DLD1 (cell line): Measurements from ENCODE around the gene TCIRG1.

Experiments used
- in situ Hi-C: cut with HindIII; loops from 2 replicates; pipeline ENCODE4 v1.10.0; 2017; ENCODE audit warnings: low sequenced_read_pairs

Gene TCIRG1

DNA sequence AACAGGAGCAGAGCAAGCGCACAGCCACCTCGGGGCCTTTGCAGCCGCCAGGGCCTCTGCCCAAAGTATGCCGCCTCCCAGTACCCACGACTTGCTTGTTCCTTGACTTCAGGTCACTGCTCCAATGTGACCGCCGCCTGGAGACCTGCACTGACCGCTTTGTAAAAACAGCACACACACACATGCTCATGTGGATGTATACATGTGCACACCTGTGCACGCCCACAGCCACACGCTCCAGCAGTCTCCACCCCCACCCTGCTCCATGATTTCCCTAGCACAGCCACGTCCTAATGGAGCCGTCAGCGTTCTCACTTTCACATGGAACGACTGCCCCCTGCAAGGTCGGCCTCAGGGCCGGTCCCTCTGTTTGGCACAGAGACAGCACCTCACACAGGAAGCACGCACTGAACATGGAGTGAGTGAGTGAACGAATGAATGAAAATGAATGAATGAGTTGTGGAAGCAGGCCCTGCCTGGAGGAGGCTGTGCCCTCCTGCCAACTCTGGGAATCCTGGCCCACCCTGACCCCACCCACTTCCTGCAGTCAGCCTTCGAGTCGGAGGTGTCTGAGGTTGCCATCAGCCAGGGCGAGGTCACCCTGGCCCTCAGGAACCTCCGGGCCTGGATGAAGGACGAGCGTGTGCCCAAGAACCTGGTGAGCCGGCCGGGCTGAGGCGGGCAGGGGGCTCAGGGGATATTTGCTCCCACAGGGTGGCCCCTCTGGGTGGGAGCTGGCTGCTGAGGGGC, 20.7 kb upstream of the TCIRG1 start:
- in situ Hi-C loops: no loop called here

DNA sequence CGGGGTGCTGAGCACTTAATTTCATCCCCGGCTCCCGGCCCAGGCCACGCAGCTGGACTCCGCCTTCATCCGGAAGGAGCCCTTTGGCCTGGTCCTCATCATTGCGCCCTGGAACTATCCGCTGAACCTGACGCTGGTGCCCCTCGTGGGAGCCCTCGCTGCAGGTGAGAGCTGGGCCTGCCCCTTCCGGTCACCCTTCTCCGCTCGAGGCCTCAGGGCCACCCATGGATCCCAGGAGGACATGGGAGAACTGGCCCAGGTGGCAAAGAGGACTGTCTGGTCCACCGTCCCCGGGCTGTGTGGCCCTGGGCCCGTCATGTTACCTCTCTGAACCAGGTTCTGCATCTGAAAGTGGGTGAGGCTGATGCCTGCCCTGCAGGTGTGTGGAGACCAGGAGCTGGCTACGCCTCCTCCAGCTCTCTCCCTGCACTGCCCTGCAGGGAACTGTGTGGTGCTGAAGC, 20.1 kb upstream of the TCIRG1 start:
- in situ Hi-C loops: no loop called here

DNA sequence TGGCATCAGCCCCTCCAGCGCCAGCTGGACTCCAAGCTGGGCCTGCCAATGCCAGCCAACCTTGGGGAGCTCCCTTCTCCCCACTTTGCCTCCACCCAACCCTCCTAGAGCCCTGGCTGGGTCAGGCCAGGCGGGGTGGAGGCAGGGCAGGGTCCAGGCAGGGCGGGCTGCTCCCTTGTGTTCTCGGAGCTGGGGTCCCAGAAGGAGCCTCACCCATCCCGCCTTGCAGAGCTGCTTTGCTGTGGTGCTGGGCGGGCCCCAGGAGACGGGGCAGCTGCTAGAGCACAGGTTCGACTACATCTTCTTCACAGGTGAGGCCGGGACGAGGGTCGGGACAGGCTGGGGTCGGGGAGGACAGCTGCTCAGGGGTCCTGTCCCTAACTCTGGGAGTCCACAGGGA, 19.3 kb upstream of the TCIRG1 start:
- in situ Hi-C loops: no loop called here

DNA sequence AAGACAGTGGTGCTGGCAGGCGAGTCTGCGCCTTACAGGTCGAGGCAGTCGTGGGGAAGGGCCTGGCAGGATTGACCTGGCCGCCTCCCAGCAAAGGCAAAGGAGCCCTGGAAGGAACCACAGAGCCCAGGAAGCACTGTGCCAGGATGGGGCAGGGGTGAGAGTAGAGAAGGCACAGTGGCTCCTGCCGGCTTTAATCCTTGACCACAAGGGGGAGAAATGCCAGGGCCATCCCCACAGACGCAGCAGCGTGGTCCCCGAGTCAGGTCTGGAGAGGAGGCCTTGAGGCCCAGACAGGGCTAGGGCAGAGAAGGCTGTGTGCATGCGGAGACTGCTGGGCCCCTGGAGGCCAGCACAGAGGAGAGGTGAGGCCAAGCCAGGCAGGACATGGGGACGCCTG, 18.2 kb upstream of the TCIRG1 start:
- in situ Hi-C loops: no loop called here

DNA sequence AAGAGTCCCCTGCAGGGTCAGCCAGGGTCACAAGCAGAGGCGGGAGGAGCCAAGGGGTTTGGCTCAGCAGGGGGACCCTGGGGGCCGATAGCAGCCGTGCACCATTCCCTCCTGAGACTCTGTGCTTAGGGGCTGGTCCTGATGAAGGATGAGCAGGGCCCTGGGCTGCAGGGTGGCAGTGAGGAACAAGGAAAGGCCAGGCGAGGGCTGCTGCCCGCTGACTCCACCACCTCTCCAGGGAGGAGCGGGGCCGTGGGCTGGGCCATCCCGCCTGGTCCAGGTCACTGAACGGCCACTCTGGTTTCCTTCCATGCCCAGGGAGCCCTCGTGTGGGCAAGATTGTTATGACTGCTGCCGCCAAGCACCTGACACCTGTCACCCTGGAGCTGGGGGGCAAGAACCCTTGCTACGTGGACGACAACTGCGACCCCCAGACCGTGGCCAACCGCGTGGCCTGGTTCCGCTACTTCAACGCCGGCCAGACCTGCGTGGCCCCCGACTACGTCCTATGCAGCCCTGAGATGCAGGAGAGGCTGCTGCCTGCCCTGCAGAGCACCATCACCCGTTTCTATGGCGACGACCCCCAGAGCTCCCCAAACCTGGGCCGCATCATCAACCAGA, 17.5 kb upstream of the TCIRG1 start:
- in situ Hi-C loops: no loop called here

DNA sequence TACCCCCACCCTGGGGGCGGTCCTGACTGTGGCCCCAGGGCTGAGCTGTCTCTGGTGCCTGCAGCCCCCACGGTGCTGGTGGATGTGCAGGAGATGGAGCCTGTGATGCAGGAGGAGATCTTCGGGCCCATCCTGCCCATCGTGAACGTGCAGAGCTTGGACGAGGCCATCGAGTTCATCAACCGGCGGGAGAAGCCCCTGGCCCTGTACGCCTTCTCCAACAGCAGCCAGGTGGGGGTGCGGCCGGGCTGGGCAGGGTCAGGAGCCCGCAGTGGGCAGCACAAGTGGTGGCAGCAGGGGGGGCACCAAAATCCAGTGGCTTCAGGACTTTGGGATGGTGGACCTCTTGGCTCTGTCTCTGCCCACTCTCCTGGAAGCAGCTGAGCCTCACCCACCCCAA, 16.3 kb upstream of the TCIRG1 start:
- in situ Hi-C loops: no loop called here

DNA sequence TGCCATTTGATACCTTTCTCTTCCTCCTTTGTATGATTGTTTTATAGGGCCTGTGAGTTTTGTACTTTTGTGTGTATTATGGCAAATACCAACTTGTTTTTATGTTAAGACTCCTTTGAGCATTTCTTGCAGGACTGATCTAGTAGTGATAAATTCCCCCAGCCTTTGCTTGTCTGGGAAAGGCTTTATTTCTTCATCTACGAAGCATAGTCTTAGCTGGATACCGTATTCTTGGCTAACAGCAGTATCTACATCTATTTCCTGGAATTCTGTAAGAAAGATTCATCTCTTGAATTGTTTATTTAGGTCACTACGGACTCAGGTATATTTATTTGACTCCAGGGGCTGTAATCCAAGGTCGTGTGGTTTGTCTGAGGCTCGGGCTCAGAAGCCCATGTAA, 14.3 kb upstream of the TCIRG1 start:
- in situ Hi-C loops: no loop called here

DNA sequence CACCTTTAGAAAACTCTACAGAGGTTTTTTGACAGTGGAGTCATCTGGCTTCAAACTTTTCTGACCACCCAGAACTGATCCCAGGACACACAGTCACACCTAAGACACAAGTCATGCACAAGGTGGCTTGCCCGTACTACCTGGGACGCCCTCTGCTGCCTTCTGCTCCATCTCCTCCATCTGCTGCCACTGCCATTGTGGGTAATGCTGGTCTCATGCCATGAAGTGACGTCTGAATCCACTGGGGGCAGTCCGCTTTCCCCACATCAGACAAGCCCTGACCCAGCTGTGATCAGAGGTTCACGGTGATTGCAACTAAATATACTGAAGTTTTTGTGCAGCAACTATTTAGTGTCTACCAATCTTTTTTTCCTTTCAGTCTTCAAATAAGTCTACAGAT, 13.8 kb upstream of the TCIRG1 start:
- in situ Hi-C loops: no loop called here

DNA sequence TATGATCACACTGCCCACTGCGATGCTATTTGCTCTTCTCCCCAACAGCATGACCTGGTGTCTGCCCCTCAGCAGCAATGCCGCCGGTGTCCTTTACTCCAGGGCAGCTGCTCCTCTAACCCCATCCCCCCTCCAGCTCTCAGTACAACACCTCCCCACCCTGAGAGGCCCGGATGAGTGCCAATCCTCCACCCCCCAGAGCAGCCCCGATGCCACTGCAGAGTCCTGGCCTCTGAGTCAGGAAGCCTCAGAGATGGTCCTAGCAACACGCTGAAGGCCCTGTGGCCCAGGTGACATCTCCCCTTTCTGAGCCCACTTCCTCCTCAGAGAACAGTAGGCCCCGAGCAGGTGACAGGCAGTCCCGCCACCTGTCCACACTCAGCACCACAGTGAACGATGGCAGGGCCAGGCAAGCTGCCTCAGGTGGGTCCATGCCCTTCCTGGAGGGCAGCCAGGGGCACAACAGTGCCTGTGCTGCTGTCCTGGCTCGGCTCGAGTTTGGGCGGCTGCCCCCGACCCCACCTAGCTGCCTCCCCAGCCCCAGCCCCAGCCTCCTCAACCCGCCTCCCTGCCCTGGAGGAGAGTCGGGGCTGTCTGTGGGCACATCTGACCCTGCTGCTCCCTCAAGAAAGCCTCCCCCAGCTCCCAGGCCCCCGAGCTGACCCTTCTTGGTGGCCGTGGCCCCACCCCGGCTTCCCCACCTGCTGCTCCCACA, 12.3 kb upstream of the TCIRG1 start:
- in situ Hi-C loops: no loop called here

DNA sequence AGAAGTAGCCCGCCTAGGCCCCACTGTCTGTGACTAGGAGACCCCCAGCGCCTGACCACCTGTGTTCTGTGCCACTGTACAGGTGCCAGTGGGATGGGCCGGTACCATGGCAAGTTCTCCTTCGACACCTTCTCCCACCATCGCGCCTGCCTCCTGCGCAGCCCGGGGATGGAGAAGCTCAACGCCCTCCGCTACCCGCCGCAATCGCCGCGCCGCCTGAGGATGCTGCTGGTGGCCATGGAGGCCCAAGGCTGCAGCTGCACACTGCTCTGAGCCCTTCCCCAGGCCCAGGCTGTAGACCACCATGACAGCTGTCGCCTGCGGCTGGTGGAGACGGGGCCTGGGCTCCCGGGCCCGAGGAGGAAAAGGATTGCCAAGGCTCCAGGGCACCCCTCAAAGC, 11.2 kb upstream of the TCIRG1 start:
- in situ Hi-C loops: no loop called here

DNA sequence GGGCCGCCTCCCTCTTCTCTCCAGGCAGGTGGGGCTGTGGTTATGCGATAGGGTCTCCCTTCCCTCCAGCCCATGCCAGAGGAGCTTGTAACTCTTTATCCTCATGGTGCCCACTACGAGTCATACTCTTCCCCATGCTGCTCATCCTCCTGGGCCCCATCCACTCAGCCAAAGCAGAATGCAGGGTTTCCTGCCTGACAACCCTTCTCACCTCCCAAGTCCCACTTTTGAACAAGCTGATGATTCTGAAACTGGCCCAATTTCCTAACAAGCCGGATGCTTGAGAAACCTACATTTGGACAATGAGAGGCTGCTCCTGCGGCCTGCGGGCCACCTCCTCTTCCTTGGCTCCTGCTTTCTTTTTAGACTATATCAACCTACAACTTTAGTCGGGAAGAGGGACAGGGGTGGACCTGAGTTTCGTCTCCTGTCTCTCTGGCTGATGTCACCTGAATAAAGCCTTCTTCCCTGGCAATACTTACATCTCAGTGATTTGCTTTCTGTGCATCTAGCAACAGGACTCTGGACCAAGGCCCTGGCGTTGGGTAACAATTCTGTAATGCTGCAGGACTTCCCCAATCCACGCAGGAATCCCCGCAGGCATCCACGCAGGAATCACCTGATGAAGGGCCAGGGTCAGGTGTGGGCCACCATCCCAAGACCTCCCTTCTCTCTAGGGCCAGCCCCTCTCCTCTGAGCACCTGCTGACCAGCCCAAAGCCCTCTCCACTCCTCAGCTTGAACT, 9.9 kb upstream of the TCIRG1 start:
- in situ Hi-C loops: no loop called here

DNA sequence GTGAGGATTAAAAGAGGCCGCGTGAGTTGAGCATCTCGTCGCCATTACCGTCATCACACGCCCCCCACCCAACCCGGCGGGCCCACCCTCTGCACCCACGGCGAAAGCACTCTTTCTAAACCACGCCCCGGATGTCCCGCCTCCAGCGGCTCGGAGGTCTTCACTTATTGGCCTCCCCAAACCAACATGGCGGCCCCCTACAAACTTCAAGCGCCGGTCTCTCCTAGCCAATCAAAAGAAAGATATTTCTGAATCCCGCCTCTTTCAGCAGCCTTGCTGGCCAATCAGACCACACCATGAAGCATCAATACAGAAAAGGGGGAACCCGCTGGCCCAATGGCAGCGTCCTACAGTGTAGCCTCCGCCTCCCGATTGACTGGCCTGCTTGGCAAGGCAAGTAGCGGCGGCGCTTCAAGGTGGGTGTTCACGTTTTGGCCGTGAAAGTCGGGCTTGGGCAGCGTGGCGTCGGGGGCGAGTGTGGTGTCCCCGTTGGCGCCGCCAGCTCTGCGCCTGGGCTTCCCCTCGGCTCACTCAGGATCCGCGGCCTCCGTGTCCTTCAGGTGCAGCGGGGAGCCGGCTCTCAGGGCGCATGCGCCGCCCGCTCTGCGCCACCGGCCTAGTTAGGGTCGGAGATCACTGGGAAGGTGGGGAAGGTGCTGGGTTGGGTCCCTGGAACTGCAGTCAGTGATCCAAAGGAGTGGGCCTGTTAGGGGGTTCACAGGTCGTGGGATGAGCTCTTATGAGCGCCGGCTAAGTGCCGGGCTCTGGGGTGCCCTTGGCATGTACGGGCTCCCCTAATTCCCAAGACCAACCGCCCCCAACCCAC, 8.3 kb upstream of the TCIRG1 start, which contains the start of gene NDUFS8:
Gene NDUFS8 (plus strand): TSS at position 364 of the 826 bp plus-strand sequence. CDS start 1,471 bp downstream, outside the sequence.
- in situ Hi-C loops: no loop called here

DNA sequence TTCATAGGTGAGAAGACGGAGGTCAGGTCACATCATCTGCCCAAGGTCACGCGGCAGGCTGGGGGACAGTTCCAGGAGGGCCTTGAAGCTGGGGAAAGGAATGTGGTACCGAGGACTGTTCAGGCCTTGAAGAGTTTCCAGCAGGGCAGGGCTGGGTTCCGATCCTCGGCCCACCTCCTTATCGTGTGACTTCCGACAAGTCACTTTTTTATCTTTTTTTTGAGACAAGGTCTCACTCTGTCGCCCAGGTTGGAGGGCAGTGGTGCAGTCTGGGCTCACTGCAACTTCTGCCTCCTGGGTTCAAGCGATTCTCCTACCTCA, 7.7 kb upstream of the TCIRG1 start:
- in situ Hi-C loops: no loop called here

DNA sequence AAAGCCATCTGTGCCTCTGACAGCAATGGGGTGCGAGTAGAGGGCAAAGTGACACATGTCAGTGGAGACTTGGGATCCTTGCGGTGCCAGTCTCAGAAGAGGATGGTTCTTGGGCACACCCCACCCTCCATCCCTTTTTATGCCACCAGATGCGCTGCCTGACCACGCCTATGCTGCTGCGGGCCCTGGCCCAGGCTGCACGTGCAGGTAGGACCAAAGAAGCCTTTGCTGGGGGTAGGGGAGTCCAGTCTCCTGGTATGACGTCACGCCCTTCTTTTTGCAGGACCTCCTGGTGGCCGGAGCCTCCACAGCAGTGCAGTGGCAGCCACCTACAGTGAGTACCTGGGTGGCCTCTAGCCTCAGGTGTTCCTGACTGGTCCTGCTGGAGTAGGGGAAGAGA, 6.8 kb upstream of the TCIRG1 start:
- in situ Hi-C loops: no loop called here

DNA sequence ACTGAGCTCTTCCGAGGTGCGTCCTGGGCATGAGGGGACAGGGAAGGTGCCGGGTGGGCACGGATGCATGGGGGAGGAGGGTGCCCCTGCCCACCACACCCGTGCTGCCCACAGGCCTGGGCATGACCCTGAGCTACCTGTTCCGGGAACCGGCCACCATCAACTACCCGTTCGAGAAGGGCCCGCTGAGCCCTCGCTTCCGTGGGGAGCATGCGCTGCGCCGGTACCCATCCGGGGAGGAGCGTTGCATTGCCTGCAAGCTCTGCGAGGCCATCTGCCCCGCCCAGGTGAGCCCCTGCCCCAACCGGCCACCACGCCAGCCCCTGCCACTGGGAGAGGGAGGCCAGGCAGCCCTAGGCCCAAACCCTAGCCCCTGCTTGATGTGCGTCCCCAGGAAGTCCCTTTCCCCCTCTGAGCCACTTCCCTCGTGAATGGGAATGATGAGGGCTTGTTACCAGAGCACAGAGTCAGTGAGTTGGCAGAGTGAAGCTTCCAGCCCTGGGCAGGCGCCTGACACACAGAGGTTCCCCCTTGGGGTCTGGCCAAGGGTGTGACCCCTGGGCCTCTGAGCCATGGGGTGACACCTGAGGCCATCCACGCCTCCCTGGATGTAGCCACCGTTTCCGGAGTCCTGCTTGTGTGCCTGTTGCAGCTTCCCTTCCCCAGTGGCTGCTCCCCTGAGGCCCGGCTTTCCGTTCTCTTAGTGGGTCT, 5.7 kb upstream of the TCIRG1 start:
- in situ Hi-C loops: no loop called here

DNA sequence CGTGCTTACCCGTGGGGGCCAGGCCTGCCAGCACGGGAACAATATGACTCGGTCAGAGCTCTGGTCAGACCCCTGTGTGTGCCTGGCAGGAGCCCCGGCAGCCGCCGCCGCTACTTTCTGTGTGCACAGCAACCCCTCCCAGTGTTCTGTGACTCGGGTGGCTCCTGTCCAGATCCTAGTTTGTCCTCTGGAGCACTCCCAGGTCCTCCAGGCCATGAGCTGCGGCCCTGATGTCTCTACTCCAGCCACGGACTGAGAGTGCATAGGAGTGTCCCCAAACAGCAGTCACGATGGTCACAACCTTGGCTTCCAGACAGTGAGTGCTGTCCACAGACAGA, 5.1 kb upstream of the TCIRG1 start:
- in situ Hi-C loops: no loop called here

DNA sequence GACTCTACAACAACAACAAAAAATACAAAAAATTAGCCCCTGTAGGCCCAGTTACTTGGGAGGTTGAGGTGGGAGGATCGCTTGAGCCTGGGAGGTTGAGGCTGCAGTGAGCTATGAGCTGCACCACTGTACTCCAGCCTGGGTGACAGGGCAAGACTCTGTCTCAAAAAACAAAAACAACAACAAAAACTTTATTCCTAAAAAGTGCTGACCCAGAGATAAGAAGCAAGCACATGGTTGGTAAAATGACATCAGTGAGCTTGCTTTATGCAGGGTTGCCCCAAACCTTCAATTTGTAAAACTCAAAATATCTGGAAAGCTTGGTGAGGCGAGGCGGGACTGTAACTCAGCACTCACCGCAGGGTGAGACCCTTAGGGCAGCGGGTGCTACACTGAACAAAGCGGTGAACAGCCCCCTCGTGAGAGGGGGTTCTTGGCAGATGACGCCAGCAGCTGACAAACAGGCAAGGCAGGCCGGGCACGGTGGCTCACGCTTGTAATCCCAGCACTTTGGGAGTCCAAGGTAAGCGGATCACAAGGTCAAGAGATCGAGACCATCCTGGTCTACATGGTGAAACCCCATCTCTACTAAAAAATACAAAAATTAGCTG, 3.5 kb upstream of the TCIRG1 start:
- in situ Hi-C loops: no loop called here

DNA sequence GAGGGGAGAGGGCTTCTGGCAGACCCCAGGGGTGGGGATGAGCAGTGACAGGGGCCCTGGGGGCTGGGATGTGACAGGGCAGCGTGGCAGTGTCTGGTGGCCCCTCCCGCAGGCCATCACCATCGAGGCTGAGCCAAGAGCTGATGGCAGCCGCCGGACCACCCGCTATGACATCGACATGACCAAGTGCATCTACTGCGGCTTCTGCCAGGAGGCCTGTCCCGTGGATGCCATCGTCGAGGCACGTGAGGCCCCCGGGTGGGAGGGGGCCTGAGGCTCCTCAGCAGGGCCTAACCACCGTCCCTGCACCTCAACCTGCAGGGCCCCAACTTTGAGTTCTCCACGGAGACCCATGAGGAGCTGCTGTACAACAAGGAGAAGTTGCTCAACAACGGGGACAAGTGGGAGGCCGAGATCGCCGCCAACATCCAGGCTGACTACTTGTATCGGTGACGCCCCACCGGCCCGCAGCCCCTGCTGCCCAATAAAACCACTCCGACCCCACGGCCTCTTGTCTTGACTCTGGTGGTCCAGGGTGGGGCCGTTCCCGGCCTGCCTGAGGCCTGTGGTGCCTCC, 2.6 kb upstream of the TCIRG1 start:
- in situ Hi-C loops: no loop called here

DNA sequence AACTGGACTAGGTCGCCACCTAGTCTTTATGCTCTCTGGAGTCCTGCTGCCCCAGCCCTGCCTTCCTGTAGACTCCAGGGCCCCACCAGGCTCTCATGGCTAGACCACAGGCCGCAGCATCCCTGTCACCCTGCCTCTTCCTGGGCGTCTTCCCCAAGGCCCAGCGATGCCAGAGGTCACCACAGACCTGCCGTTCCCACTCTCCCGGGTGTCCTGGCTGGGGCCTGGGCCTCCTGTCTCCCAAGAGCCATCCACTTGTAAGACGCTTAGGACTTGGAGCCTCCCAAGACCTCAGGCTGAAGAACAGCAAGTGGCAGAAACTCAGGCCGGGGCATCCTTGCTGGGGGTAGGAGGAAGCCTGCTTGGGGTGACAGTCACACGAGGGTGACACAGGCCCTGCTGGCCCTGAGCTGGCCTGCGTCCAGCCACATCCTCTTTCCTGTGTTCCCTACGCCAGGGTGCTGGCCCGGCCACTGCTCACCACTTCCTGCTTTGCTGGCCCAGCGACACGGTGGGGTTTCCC, 2.0 kb upstream of the TCIRG1 start:
- in situ Hi-C loops: no loop called here
